ENCODE data around the gene UBE3D.

The UBE3D gene

DNA sequence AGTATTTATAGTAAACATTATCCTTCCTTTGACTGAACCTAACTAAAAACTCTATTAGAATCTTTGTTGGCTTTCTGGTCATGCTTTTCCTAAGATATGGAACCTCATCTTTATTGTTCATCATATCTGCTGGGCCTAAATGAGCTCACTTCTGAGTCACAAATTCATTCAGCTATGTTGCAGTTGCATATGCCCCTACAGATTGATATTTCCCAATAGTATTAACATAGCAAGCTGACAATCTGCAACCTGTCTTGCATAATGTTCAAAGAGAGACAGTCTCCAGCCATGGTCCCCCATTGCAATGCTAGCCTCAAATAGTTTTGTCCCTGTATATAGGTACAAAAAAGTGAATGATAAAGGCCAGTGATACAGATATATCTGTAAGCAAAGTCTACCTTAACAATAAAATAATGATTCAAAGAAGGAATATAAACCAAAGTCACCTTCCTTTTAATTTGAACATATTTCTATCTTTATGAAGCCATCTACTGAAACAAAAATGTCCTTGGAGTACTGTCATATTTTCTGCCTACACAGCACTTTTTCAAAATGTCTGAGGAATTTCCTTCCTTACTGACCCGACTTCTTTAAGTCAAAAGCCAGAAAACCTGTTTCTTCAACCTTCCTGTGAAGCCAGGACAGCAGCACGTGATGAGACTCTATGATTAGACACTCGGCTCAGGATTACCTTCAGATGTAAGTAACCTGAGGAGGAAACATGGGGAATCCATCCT lies 140.7 kb downstream of the UBE3D start:
- Histone ChIP-seq H3K4me1 (ENCODE audit: insufficient read depth, low read length, severe bottlenecking) (no peaks in the 10 kb centered on the region), H4K20me1 (ENCODE audit: insufficient read depth, low read length) (no peaks in the 10 kb centered on the region), H3K27ac (ENCODE audit: low read depth, low read length, poor library complexity, severe bottlenecking) (no peak overlapping the region), H3K27me3 (ENCODE audit: insufficient read depth, low read length) (no peaks in the 10 kb centered on the region), H3F3A (ENCODE audit: insufficient read depth, low read length) (no peaks in the 10 kb centered on the region; the same call in 1 of the 2 replicates), H3K4me2 (ENCODE audit: low read length) (no peak overlapping the region), H2AFZ (ENCODE audit: low read length) (no peak overlapping the region), H3K79me2 (ENCODE audit: insufficient read depth, low read length) (no peaks in the 10 kb centered on the region), H3K9me2 (ENCODE audit: low read depth, low read length) (no peaks in the 10 kb centered on the region), H3K9ac (ENCODE audit: low read length) (no peak overlapping the region), H3K9me3 (ENCODE audit: low read length) (peaks cover 3% of the 10 kb centered on the region; the same call in 1 of the 2 replicates), H3K36me3 (ENCODE audit: insufficient read depth, low read length) (peaks cover 5% of the 10 kb centered on the region; the same call in 1 of the 2 replicates), H3K4me3 (ENCODE audit: low read depth, low read length, poor library complexity, severe bottlenecking) (no peak overlapping the region)
- TF ChIP-seq, protein P1, sequence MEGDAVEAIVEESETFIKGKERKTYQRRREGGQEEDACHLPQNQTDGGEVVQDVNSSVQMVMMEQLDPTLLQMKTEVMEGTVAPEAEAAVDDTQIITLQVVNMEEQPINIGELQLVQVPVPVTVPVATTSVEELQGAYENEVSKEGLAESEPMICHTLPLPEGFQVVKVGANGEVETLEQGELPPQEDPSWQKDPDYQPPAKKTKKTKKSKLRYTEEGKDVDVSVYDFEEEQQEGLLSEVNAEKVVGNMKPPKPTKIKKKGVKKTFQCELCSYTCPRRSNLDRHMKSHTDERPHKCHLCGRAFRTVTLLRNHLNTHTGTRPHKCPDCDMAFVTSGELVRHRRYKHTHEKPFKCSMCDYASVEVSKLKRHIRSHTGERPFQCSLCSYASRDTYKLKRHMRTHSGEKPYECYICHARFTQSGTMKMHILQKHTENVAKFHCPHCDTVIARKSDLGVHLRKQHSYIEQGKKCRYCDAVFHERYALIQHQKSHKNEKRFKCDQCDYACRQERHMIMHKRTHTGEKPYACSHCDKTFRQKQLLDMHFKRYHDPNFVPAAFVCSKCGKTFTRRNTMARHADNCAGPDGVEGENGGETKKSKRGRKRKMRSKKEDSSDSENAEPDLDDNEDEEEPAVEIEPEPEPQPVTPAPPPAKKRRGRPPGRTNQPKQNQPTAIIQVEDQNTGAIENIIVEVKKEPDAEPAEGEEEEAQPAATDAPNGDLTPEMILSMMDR (IDR thresholded peaks at IDR 0.05; ENCODE audit: low read length): no peak
- TF ChIP-seq EZH2 (IDR thresholded peaks at IDR 0.05; ENCODE audit: borderline replicate concordance, low read length): no peak

DNA sequence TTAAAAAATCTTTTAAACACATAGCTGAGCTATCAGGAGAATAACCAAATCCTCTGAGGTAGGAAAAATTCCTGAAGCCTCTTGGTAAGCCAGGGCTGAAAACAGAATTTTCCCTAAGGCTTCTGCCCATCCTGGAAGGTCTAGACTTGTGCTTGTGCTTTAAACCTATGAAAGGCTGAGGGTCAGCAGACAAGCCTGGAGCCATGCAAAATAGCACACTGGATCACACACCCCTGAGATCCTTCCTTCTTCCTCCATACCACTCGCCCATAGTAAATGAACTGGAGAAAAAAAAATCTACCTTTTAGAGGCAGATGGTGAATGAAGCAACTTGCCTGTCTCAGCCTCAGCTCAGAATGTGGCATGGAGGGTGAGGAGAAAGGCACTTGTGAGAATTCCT lies 144.4 kb downstream of the UBE3D start:
- Histone ChIP-seq H3K36me3 (ENCODE audit: insufficient read depth, low read length) (peaks cover 10% of the 10 kb centered on the region), H3K9ac (ENCODE audit: low read length) (no peak overlapping the region), H3K79me2 (ENCODE audit: insufficient read depth, low read length) (no peaks in the 10 kb centered on the region), H3F3A (ENCODE audit: insufficient read depth, low read length) (no peaks in the 10 kb centered on the region; the same call in 1 of the 2 replicates), H3K4me2 (ENCODE audit: low read length) (no peak overlapping the region), H3K9me3 (ENCODE audit: low read length) (peaks cover 4% of the 10 kb centered on the region; the same call in 1 of the 2 replicates), H4K20me1 (ENCODE audit: insufficient read depth, low read length) (no peaks in the 10 kb centered on the region), H3K27ac (ENCODE audit: low read depth, low read length, poor library complexity, severe bottlenecking) (no peak overlapping the region), H3K4me1 (ENCODE audit: insufficient read depth, low read length, severe bottlenecking) (no peaks in the 10 kb centered on the region), H3K4me3 (ENCODE audit: low read depth, low read length, poor library complexity, severe bottlenecking) (no peak overlapping the region), H2AFZ (ENCODE audit: low read length) (no peak overlapping the region), H3K27me3 (ENCODE audit: insufficient read depth, low read length) (no peaks in the 10 kb centered on the region), H3K9me2 (ENCODE audit: low read depth, low read length) (no peaks in the 10 kb centered on the region)
- no peak for TF ChIP-seq EZH2 (IDR thresholded peaks at IDR 0.05; ENCODE audit: borderline replicate concordance, low read length)
- TF ChIP-seq, protein P1 (IDR thresholded peaks at IDR 0.05; ENCODE audit: low read length): no peak

DNA sequence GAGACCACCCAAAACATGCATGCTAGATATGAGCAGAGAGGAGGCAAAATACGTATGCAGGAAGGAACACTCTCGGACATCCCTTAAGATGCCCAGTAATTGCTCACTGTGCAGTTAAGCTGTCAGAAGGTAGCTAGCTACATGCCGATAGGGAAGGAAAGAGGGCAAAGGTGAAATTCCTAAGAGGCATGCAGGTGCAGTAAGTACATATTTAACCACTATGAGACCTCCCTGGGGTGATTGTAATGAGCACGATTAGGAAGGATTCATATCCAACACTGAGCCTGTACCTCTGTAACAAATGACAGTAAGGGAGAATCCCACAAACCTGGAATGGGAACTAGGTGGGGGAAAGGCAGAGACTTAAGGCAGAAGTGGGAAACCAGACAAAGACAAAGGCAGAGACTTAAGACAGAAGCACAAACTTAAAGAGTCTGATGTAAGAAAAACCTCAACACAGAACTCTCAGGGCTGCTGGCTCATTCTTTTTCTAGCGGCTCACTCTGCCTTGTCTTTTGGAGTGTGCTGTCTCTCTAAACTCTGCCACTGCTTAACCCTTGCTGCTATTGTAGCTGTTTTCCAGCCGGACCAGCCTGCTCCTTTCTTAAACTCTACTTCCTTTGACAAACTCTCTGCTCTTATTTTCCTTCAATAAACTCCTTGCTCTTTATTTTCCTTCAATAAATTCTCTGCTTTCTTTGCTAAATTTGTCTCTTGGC lies 148.1 kb downstream of the UBE3D start:
- H2AFZ ChIP-seq (ENCODE audit: low read length): no peak overlapping the region
- H3K9ac ChIP-seq (ENCODE audit: low read length): no peak overlapping the region
- no peak overlapping the region for H3K4me2 ChIP-seq (ENCODE audit: low read length)

More for the DNA sequence above, 148.1 kb downstream of the UBE3D start:
- Histone ChIP-seq H3K36me3 (ENCODE audit: insufficient read depth, low read length) (peaks cover 18% of the 10 kb centered on the region), H3K79me2 (ENCODE audit: insufficient read depth, low read length) (no peaks in the 10 kb centered on the region), H3K27me3 (ENCODE audit: insufficient read depth, low read length) (no peaks in the 10 kb centered on the region), H3K4me1 (ENCODE audit: insufficient read depth, low read length, severe bottlenecking) (no peaks in the 10 kb centered on the region), H3K9me3 (ENCODE audit: low read length) (peaks cover 4% of the 10 kb centered on the region; the same call in 1 of the 2 replicates), H3K4me3 (ENCODE audit: low read depth, low read length, poor library complexity, severe bottlenecking) (no peak overlapping the region), H3K9me2 (ENCODE audit: low read depth, low read length) (no peaks in the 10 kb centered on the region), H3K27ac (ENCODE audit: low read depth, low read length, poor library complexity, severe bottlenecking) (no peak overlapping the region), H3F3A (ENCODE audit: insufficient read depth, low read length) (no peaks in the 10 kb centered on the region), H4K20me1 (ENCODE audit: insufficient read depth, low read length) (no peaks in the 10 kb centered on the region)
- TF ChIP-seq, protein P1 (IDR thresholded peaks at IDR 0.05; ENCODE audit: low read length): no peak
